Endothelial cell of umbilical vein (primary cell): ENCODE data around the gene CAP2. TPM values are rescaled to one million over a fixed set of nuclear protein-coding genes. Genes with fewer than 3 reads are reported as not detected.
A peak's percentile ranks its signal among the peaks of the same experiment; 100 is the strongest.

Experiments
- BruUV-seq: library from RNA; stranded (reverse); fragments of 400-500 nt; replicated peaks from 2 replicates; lab custom pipeline; 2021; lab: Mats Ljungman, UMichigan
- CTCF ChIA-PET: fragments of 300-600, 350-600 bp; sonication (Branson Sonifier 250); formaldehyde crosslinking; loops from one replicate; lab custom pipeline; 2021; ENCODE audit warnings: antibody characterized with exemption, inconsistent platforms; lab: Charles Lee
- POLR2A ChIA-PET: fragments of 300-600, 350-600 bp; sonication (Branson Sonifier 250); formaldehyde crosslinking; loops from one replicate; lab custom pipeline; 2021; ENCODE audit warnings: antibody characterized with exemption, inconsistent platforms; lab: Charles Lee
- DNase-seq: peaks from one replicate; pipeline ENCODE4 v3.0.0-alpha.2; 2011; ENCODE audit warnings: low read depth, low spot score
- FAIRE-seq: peaks from 2 replicates; lab custom pipeline; 2011; peaks lifted over from hg19 to GRCh38; lab: Jason Lieb, UNC
- H2AFZ ChIP-seq: 2 replicates; pipeline ENCODE4 v1.6.0; 2012; ENCODE audit warnings: low read depth, low read length, control low read depth, inconsistent platforms
- H3K27ac ChIP-seq: 2 replicates; pipeline ENCODE4 v1.5.1; 2011; ENCODE audit warnings: low read depth, mild to moderate bottlenecking, control low read depth, low read length, moderate library complexity; ENCODE audit not compliant: insufficient read depth
- H3K27me3 ChIP-seq, 2 experiments: 2 replicates each; pipeline versions ENCODE4 v1.6.0 to v1.6.1; 2011; ENCODE audit warnings: low read length in 2 of 2, mixed read lengths in 1 of 2; ENCODE audit not compliant: control insufficient read depth in 2 of 2, insufficient read depth in 2 of 2
- H3K36me3 ChIP-seq, 2 experiments: 2 replicates in 1 of 2; 3 replicates in 1 of 2; pipeline ENCODE4 v1.5.1; 2011; ENCODE audit warnings: low read length in 2 of 2, mild to moderate bottlenecking in 1 of 2, moderate library complexity in 1 of 2; ENCODE audit not compliant: control insufficient read depth in 2 of 2, insufficient read depth in 2 of 2; ENCODE audit errors: extremely low read depth in 1 of 2
- H3K4me1 ChIP-seq: 3 replicates; pipeline ENCODE4 v1.5.1; 2011; ENCODE audit warnings: mild to moderate bottlenecking, low read length; ENCODE audit not compliant: control insufficient read depth, insufficient read depth; ENCODE audit errors: extremely low read depth
- H3K4me2 ChIP-seq: 2 replicates; pipeline ENCODE4 v1.6.1; 2011; ENCODE audit warnings: low read length, control low read depth, mixed read lengths; ENCODE audit not compliant: insufficient read depth
- H3K4me3 ChIP-seq, 3 experiments: fragments of 200-600 bp in 1 of 3; sonication (generic), shearing (Covaris generic) in 1 of 3; replicated peaks in 1 of 3; 2 replicates each; pipeline ENCODE4 v1.5.1; 2011 to 2016; ENCODE audit warnings: control low read depth in 3 of 3, low read length in 3 of 3, mild to moderate bottlenecking in 2 of 3, inconsistent platforms in 1 of 3, low read depth in 1 of 3, moderate library complexity in 1 of 3; ENCODE audit not compliant: insufficient read depth in 1 of 3
- H3K79me2 ChIP-seq: 2 replicates; pipeline ENCODE4 v1.6.0; 2012; ENCODE audit warnings: low read length, inconsistent platforms; ENCODE audit not compliant: control insufficient read depth, insufficient read depth
- H3K9ac ChIP-seq: replicated peaks from 2 replicates; pipeline ENCODE3; 2011; ENCODE audit warnings: low read length, control low read depth; ENCODE audit not compliant: insufficient read depth; ENCODE audit errors: extremely low read depth
- H3K9me1 ChIP-seq: replicated peaks from 3 replicates; pipeline ENCODE4 v1.6.0; 2011; ENCODE audit warnings: mild to moderate bottlenecking, low read length; ENCODE audit not compliant: control insufficient read depth, insufficient read depth; ENCODE audit errors: extremely low read depth
- H3K9me3 ChIP-seq: replicated peaks from 2 replicates; pipeline ENCODE4 v1.5.1; 2012; ENCODE audit warnings: low read length, inconsistent platforms; ENCODE audit not compliant: control insufficient read depth, insufficient read depth
- H4K20me1 ChIP-seq: replicated peaks from 2 replicates; pipeline ENCODE3; 2011; ENCODE audit warnings: mild to moderate bottlenecking, low read length; ENCODE audit not compliant: control insufficient read depth, insufficient read depth; ENCODE audit errors: extremely low read depth
- CTCF ChIP-seq, 2 donors: IDR thresholded peaks; 1 replicate in 1 of 2; 2 replicates in 1 of 2; pipeline ENCODE4 v1.5.1; 2011; ENCODE audit warnings: low read length in 2 of 2, mild to moderate bottlenecking in 2 of 2, moderate library complexity in 2 of 2, control low read depth in 1 of 2, inconsistent platforms in 1 of 2, low read depth in 1 of 2; ENCODE audit not compliant: insufficient read depth in 1 of 2; ENCODE audit errors: extremely low read depth in 1 of 2
- EZH2 ChIP-seq: IDR thresholded peaks from 2 replicates; pipeline ENCODE4 v1.6.1; 2012; ENCODE audit warnings: borderline replicate concordance, low read depth, mild to moderate bottlenecking, moderate library complexity, low read length, inconsistent platforms; ENCODE audit not compliant: severe bottlenecking
- GATA2 ChIP-seq: IDR thresholded peaks from 2 replicates; pipeline ENCODE4 v1.7.0; 2011; ENCODE audit warnings: low read depth, mild to moderate bottlenecking, moderate library complexity, mixed read lengths, low read length; ENCODE audit not compliant: insufficient read length, insufficient read depth
- JUN ChIP-seq: IDR thresholded peaks from 2 replicates; pipeline ENCODE4 v1.6.1; 2011; ENCODE audit warnings: borderline replicate concordance, low read depth; ENCODE audit not compliant: insufficient read length, insufficient read depth
- MAX ChIP-seq: IDR thresholded peaks from 2 replicates; pipeline ENCODE4 v1.6.1; 2011; ENCODE audit not compliant: insufficient read depth, insufficient read length
- MYC ChIP-seq: IDR thresholded peaks from one replicate; pipeline ENCODE4 v1.6.1; 2011; ENCODE audit warnings: mild to moderate bottlenecking, low read depth, low read length
- POLR2A ChIP-seq: IDR thresholded peaks from 2 replicates; pipeline ENCODE4 v1.6.1; 2012; ENCODE audit warnings: low read depth, mild to moderate bottlenecking, control low read depth, low read length
- POLR2AphosphoS5 ChIP-seq: IDR thresholded peaks from 2 replicates; pipeline ENCODE4 v1.6.1; 2012; ENCODE audit warnings: low read depth, mild to moderate bottlenecking, control low read depth, low read length, moderate library complexity; ENCODE audit not compliant: insufficient read depth
- dilution Hi-C: fragments of 300-500 bp; cut with MboI; formaldehyde crosslinking; loops from one replicate; pipeline ENCODE4 v1.15.0; 2019; ENCODE audit warnings: low sequenced_read_pairs; ENCODE audit not compliant: extremely low pct_ligation_motif_present
- intact Hi-C: fragments of 100-400 bp; cut with micrococcal nuclease; formaldehyde crosslinking; loops from one replicate; pipeline ENCODE4 v1.10.0; 2022
- polyA plus RNA-seq, 4 experiments: library from polyadenylated mRNA; depleted of rRNA in 3 of 4; stranded (reverse) in 3 of 4; unstranded in 1 of 4; fragments of >200 nt; gene quantifications; 2 replicates each; pipeline versions ENCODE4 v1.2.1 to v1.2.3, GENCODE V29; 2011 to 2012; ENCODE audit warnings: missing spikeins in 1 of 4
- total RNA-seq: library from RNA; stranded (reverse); gene quantifications from 2 replicates; pipeline ENCODE4 v1.2.3, GENCODE V29; 2021

The CAP2 gene
- total and polyA plus RNA-seq, 2 donors (not counting 3 experiments of a cell fraction or from before 2014, with no cell fraction given) = 12.2 to 21.3 TPM

GRCh38 chr6:17478223-17478907, 85.0 kb downstream of the CAP2 start:
- CTCF ChIA-PET = interaction anchor here (1.2 to 1.5 kb wide), 2 partner anchors 8 to 106 kb away, joined by 3 to 5 read pairs; no protein-coding TSS in a partner anchor
- TF ChIP-seq JUN = no peak
- TF ChIP-seq MYC = no peak
- TF ChIP-seq EZH2 = no peak
- TF ChIP-seq GATA2 = no peak
- no peak for TF ChIP-seq MAX
- TF ChIP-seq POLR2A = no peak
- no peak for TF ChIP-seq POLR2AphosphoS5
- TF ChIP-seq CTCF (IDR thresholded peaks at IDR 0.05; ENCODE audit: extremely low read depth in 1 of 2, insufficient read depth in 1 of 2, low read depth in 1 of 2, low read length in 2 of 2) = no peak
- Histone ChIP-seq H3K4me1 (no peaks in the 10 kb centered on the region), H2AFZ (no peak overlapping the region), H3K4me2 (no peak overlapping the region), H3K27ac (no peak overlapping the region), H3K9ac (no peak overlapping the region), H3K9me1 (no peaks in the 10 kb centered on the region), H3K9me3 (no peaks in the 10 kb centered on the region), H4K20me1 (no peaks in the 10 kb centered on the region), H3K27me3 (no peaks in the 10 kb centered on the region), H3K36me3 (no peaks in the 10 kb centered on the region), H3K79me2 (no peaks in the 10 kb centered on the region), H3K4me3 (no peak overlapping the region)
- DNase-seq (peak; percentile 7), FAIRE-seq (peak; percentile 55)
- dilution Hi-C loops = no loop called here
- intact Hi-C loops = no loop called here
- BruUV-seq = no TSS peak
- POLR2A ChIA-PET = no interaction called here
